GM12878 (cell line): ENCODE results near the gene NDRG4. TPM values are rescaled to one million over a fixed set of nuclear protein-coding genes. Genes with fewer than 3 reads are reported as not detected.

Experiments
- ATAC-seq: fragments of 200-7000 bp; cut with Tn5 transposase; 3 replicates; pipeline ENCODE4 v1.9.1; 2020; ENCODE audit warnings: mild to moderate bottlenecking, moderate library complexity
- BruUV-seq: library from RNA; stranded (reverse); fragments of 400-500 nt; replicated peaks from 2 replicates; lab custom pipeline; 2021; lab: Mats Ljungman, UMichigan
- CTCF ChIA-PET: fragments of 300-600 bp; sonication (Branson Sonifier 250); formaldehyde crosslinking; extraction: SDS; loops from one replicate; lab custom pipeline; 2021; ENCODE audit warnings: inconsistent platforms; lab: Yijun Ruan, JAX
- POLR2A ChIA-PET: fragments of 350-600 bp; formaldehyde crosslinking; extraction: SDS; loops from one replicate; lab custom pipeline; 2021; ENCODE audit warnings: inconsistent platforms; lab: Charles Lee
- RAD21 ChIA-PET: fragments of 300-600 bp; sonication (Branson Sonifier 250); formaldehyde crosslinking; loops from one replicate; lab custom pipeline; 2023; ENCODE audit warnings: antibody characterized with exemption; ENCODE audit not compliant: unreplicated experiment; lab: Charles Lee
- SMC1A ChIA-PET: fragments of 300-600 bp; sonication (Branson Sonifier 250); formaldehyde crosslinking; loops from one replicate; lab custom pipeline; 2023; ENCODE audit not compliant: unreplicated experiment, uncharacterized antibody; lab: Charles Lee
- DNase-seq: peaks from one replicate; pipeline ENCODE4 v3.0.0-alpha.2; 2011; ENCODE audit warnings: low read depth, low spot score
- FAIRE-seq: peaks from 3 replicates; lab custom pipeline; 2011; peaks lifted over from hg19 to GRCh38; lab: Jason Lieb, UNC
- H2AFZ ChIP-seq: 2 replicates; pipeline ENCODE4 v1.6.0; 2011; ENCODE audit warnings: low read depth, low read length, control low read depth; ENCODE audit not compliant: control insufficient read depth
- H3K27ac ChIP-seq: 2 replicates; pipeline ENCODE4 v1.5.1; 2011; ENCODE audit warnings: control low read depth; ENCODE audit not compliant: control insufficient read depth, insufficient read depth
- H3K27me3 ChIP-seq, 2 experiments: replicated peaks in 1 of 2; 2 replicates each; pipeline versions ENCODE4 v1.6.0 to v1.6.1; 2011; ENCODE audit warnings: low read length in 1 of 2; ENCODE audit not compliant: control insufficient read depth in 2 of 2, insufficient read depth in 2 of 2
- H3K36me3 ChIP-seq, 2 experiments: 2 replicates each; pipeline ENCODE4 v1.5.1; 2011; ENCODE audit warnings: low read length in 1 of 2; ENCODE audit not compliant: control insufficient read depth in 2 of 2, insufficient read depth in 2 of 2
- H3K4me1 ChIP-seq: 2 replicates; pipeline ENCODE4 v1.6.1; 2011; ENCODE audit warnings: mild to moderate bottlenecking, low read length, moderate library complexity, mixed read lengths; ENCODE audit not compliant: control insufficient read depth, insufficient read depth
- H3K4me2 ChIP-seq: 2 replicates; pipeline ENCODE4 v1.6.0; 2011; ENCODE audit warnings: control low read depth; ENCODE audit not compliant: control insufficient read depth, insufficient read depth
- H3K4me3 ChIP-seq: fragments of 200-600 bp; sonication (generic); 2 replicates; pipeline ENCODE4 v1.5.1; 2016
- H3K79me2 ChIP-seq: 2 replicates; pipeline ENCODE4 v1.6.0; 2011; ENCODE audit warnings: low read length; ENCODE audit not compliant: control insufficient read depth, insufficient read depth
- H3K9ac ChIP-seq: 2 replicates; pipeline ENCODE4 v1.8.0; 2011; ENCODE audit warnings: low read length, control low read depth, mixed read lengths; ENCODE audit not compliant: control insufficient read depth, insufficient read depth
- H3K9me3 ChIP-seq: replicated peaks from 3 replicates; pipeline ENCODE4 v1.5.1; 2011; ENCODE audit warnings: mild to moderate bottlenecking, low read length; ENCODE audit not compliant: control insufficient read depth, insufficient read depth
- H4K20me1 ChIP-seq: 2 replicates; pipeline ENCODE4 v1.6.0; 2011; ENCODE audit not compliant: control insufficient read depth, insufficient read depth
- BCLAF1 ChIP-seq: fragments of 450-650 bp; IDR thresholded peaks from 2 replicates; pipeline ENCODE4 v1.6.1; 2017; ENCODE audit warnings: antibody characterized with exemption, mild to moderate bottlenecking, moderate library complexity
- ELK1 ChIP-seq: IDR thresholded peaks from 2 replicates; pipeline ENCODE4 v1.6.1; 2012; ENCODE audit warnings: low read depth, low read length, improper control_type of control experiment
- GABPA ChIP-seq: IDR thresholded peaks from 2 replicates; pipeline ENCODE4 v1.6.1; 2014; ENCODE audit warnings: antibody characterized with exemption, low read depth, mild to moderate bottlenecking, inconsistent platforms
- HCFC1 ChIP-seq: fragments of 150-350 bp; IDR thresholded peaks from 2 replicates; pipeline ENCODE4 v1.6.1; 2014; ENCODE audit warnings: low read length
- HDAC2 ChIP-seq: fragments of 200-600 bp; sonication (generic); IDR thresholded peaks from 2 replicates; pipeline ENCODE4 v1.6.1; 2017
- HDGF ChIP-seq: fragments of 450-650 bp; IDR thresholded peaks from 2 replicates; pipeline ENCODE4 v1.6.1; 2016; ENCODE audit warnings: antibody characterized with exemption
- MXI1 ChIP-seq: fragments of 150-350 bp; IDR thresholded peaks from 2 replicates; pipeline ENCODE4 v1.6.1; 2011; ENCODE audit warnings: low read depth, mild to moderate bottlenecking, inconsistent platforms, low read length, improper control_type of control experiment
- PML ChIP-seq: IDR thresholded peaks from 2 replicates; pipeline ENCODE4 v1.6.1; 2012; ENCODE audit warnings: low read length, inconsistent platforms
- SP1 ChIP-seq: IDR thresholded peaks from one replicate; pipeline ENCODE4 v1.6.1; 2011; ENCODE audit warnings: low read depth, low read length
- TCF7 ChIP-seq: IDR thresholded peaks from 2 replicates; pipeline ENCODE4 v1.6.1; 2014; ENCODE audit warnings: antibody characterized with exemption, borderline replicate concordance
- YBX1 ChIP-seq: fragments of 450-650 bp; IDR thresholded peaks from 2 replicates; pipeline ENCODE4 v1.6.1; 2016; ENCODE audit warnings: antibody characterized with exemption
- ZBTB4 ChIP-seq: fragments of 450-650 bp; formaldehyde crosslinking; IDR thresholded peaks from 2 replicates; pipeline ENCODE4 v1.4.0; 2022; ENCODE audit warnings: mild to moderate bottlenecking, moderate library complexity
- ZNF217 ChIP-seq: fragments of 450-650 bp; IDR thresholded peaks from 2 replicates; pipeline ENCODE4 v1.6.1; 2017; ENCODE audit warnings: antibody characterized with exemption, mild to moderate bottlenecking
- WGBS: methylation state at CpG from one replicate; pipeline ENCODE4 v1.1.6; 2016; ENCODE audit warnings: low lambda C conversion rate; ENCODE audit not compliant: insufficient replicate concordance, insufficient coverage; ENCODE audit errors: missing lambda C conversion rate; 5-methylcytosine and 5-hydroxymethylcytosine counted together
- in situ Hi-C: fragments of 300-500 bp; cut with MboI; formaldehyde crosslinking; loops from 9 replicates; pipeline ENCODE4 v1.14.3; 2018; ENCODE audit warnings: mixed read lengths
- intact Hi-C: fragments of 100-400 bp; cut with micrococcal nuclease; formaldehyde crosslinking; loops from one replicate; pipeline ENCODE4 v1.14.2; 2022; ENCODE audit not compliant: unreplicated experiment
- polyA plus RNA-seq, 11 experiments: library from polyadenylated mRNA; depleted of rRNA in 4 of 11; unstranded in 6 of 11; stranded (reverse) in 5 of 11; fragments of >200 nt; fragmentation: Nextera tagmentation in 4 of 11; fragmentation: Illumina TruSeq in 1 of 11; extraction: Ambion mirVana in 4 of 11; extraction: Trizol in 1 of 11; gene quantifications; 1 replicate in 1 of 11; 2 replicates in 10 of 11; pipeline versions ENCODE4 v1.2.1 to v1.2.3, GENCODE V29; 2011 to 2016; ENCODE audit warnings: inconsistent platforms in 2 of 11, missing spikeins in 2 of 11, low read depth in 1 of 11
- total RNA-seq, 4 experiments: library from RNA; depleted of rRNA in 3 of 4; stranded (reverse); fragments of >200 nt in 3 of 4; fragmentation: Illumina TruSeq in 1 of 4; extraction: Trizol in 1 of 4; gene quantifications; 2 replicates each; pipeline versions ENCODE4 v1.2.1 to v1.2.3, GENCODE V29; 2013 to 2021

The NDRG4 gene
- total and polyA plus RNA-seq, 10 of the 15 experiments (the other 5 are each of a cell fraction or from before 2014, with no cell fraction given): 0.33 to 3.8 (median 2.5) TPM

GRCh38 chr16:58535100-58535499 lies 35.2 kb downstream of the NDRG4 start:
- Histone ChIP-seq H3K27me3 (no peaks in the 10 kb centered on the region), H3K9ac (no peak overlapping the region), H3K4me3 (no peak overlapping the region), H3K79me2 (no peaks in the 10 kb centered on the region), H3K4me2 (no peak overlapping the region), H3K36me3 (peaks cover 23 to 65% of the 10 kb centered on the region in 2 experiments), H3K9me3 (no peaks in the 10 kb centered on the region), H2AFZ (no peak overlapping the region), H3K4me1 (no peaks in the 10 kb centered on the region), H4K20me1 (no peaks in the 10 kb centered on the region), H3K27ac (no peak overlapping the region)
- in situ Hi-C loops: no loop called here
- ChIA-PET POLR2A (no interaction called here), RAD21 (no interaction called here), SMC1A (interaction anchor here (0.8 kb wide), 1 partner anchor 10 kb away, joined by 3 read pairs; no protein-coding TSS in a partner anchor), CTCF (no interaction called here)
- no peak for TF ChIP-seq SP1
- no peak for TF ChIP-seq YBX1
- no peak for TF ChIP-seq GABPA
- no peak for TF ChIP-seq MXI1
- TF ChIP-seq HCFC1: no peak
- no peak for TF ChIP-seq TCF7
- no peak for TF ChIP-seq ZNF217
- TF ChIP-seq HDAC2: no peak
- no peak for TF ChIP-seq BCLAF1
- no peak for TF ChIP-seq HDGF
- no peak for TF ChIP-seq PML
- no peak for TF ChIP-seq ELK1
- no peak for TF ChIP-seq ZBTB4 (CRISPR knock-in tag)
- no TSS peak for BruUV-seq
- ATAC-seq (no peak), DNase-seq (no peak), FAIRE-seq (no peak)
- WGBS: 96% methylated on average over 3 of the region's 3 CpGs
- intact Hi-C loops: loop anchor here (5.0 kb wide), 1 partner anchor 42 kb away; no protein-coding TSS in a partner anchor
